ENCODE data around the gene PARD6A.

- no peak for TF ChIP-seq EZH2 (IDR thresholded peaks at IDR 0.05; ENCODE audit: low read depth)
- TF ChIP-seq CTCF (conservative IDR thresholded peaks at IDR 0.05) = no peak
Observed at GRCh38 chr16:67650023-67650422, 10.7 kb upstream of the PARD6A start.
